NCI-H2196 treated with DMSO at 0.1 percent for 48 hours (cell line): ENCODE results near the gene LENEP.

Experiments used
- DNase-seq: peaks from one replicate; lab custom pipeline; 2025; ENCODE audit not compliant: unreplicated experiment; lab: John Stamatoyannopoulos, UW

The LENEP gene, protein sequence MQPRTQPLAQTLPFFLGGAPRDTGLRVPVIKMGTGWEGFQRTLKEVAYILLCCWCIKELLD

GRCh38 chr1:154993572-154994268 is at the start of gene LENEP:
Gene LENEP (plus strand): TSS chr1:154993586. CDS start chr1:154993608, 22 bp downstream.
- no peak for DNase-seq

- DNase-seq: peak; percentile 32
These were observed 49.6 kb upstream of the LENEP start for GRCh38 chr1:154943649-154944400.

DNA sequence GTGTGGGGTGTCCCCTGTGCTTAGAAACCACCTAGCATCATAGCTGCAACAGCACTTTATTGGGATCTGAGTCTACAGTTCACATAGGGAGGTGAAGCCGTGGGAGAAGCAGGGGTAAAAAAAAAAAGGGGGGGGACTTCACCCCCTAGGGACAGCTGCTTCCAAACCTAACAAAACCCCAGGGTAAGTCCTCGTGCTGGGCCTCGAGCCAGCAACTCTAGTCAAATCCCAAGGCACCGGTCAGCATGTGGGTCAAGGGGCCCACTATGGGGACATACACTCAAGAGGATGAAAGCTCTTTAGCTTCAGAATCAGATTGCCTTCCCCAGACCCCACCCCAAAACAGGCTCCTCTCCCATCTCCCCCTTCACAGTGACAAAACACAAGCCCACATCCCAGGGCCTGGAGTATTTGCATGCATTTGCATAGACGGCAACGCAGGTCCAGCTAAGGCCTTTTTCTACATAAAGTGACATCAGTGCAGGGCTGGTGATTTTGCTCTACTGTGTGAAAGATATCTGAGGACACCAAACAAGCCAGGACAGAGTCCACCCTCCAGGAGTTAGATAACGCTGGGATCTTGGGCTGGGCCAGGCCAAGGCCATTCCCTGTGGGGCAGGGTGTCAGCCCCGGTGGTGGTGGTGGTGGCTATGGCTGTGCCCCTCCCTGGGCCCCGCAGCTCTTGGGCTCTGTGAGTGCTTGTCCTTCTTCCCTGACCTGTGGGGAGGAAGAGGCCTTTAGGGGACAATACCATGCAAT is 48.8 kb upstream of the LENEP start:
- DNase-seq: no peak

DNA sequence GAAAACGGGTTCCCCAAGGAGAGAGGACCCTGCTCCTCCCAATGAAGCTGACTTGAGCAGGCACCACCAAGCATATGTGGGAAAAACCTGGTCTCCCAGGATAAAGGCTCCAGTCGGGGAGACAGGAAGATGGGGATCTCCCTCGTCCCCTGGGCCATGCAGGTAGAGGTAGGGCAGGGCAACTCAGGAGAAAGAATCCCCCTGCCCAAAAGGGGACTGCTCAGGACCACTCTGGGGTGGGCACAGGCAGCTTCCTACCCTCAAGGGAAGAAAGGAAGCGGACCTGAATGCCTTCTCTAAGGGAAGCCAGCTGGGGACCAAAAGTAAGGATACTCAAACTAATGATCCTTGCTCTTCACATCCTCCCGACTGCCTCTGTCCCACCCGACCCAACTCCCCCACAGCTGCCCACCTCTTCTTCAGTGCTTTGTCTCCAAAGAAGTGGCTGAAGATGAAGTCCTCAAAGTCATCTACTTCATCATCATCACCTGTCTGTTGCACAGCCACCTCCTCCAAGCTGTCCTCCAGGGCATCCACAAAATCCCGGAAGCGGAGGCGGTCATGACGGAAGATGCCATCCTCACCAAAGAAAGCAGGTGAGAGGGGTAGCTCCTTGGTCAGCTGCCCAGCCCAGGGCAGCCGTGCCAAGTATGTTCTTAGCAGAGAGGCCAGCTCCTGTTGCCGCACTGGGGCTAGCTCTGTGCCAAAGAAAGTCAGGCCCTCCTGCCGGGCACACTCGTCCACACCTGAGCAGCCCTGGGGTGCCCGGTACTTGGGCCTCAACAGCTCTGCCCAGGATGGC is 48.0 kb upstream of the LENEP start:
- DNase-seq: no peak

DNA sequence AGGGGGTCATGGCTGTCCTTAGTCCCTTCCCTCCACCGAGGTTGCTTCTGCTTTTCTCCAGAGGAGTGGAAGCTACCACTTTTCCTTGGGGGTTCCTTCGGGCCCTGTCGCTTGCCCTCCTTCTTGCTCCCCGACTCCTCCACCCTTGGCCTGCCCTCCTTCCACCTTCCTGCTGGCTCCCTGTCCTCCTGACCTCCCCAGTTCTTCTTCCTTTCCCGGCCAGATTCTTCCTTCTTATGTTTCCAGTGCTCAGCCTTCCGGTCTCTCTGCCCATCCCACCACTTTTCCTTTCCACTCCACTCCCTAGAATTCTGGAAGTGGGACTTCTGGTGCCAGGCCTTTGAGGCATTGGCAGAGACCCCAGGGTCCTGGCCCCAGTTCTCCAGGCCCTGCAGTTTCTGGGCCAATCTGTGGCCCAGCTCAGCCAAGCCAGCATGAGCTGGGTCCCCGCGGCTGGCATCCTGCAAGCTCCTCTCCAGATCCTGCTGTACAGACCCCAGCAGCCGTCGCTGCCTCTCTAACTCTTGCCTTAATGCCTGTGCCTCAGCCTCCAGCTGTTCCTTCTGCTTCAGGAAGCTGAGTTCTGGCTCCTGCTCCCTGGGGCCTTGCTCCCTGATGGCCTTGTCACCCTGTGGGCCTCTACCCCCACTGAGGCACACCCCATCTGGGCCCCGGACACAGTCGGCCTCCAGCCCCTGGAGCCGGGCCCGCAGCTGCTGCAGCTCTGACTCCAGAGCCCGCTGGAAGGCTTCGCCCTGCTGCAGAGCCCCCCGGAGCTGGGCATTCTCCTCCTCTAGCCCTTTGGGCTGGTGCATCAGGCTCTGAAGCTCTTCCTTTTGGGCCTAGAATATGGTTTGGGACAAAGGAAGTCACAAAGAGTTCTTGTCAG is 47.2 kb upstream of the LENEP start:
- no peak for DNase-seq

GRCh38 chr1:154948079-154948478 is 45.3 kb upstream of the LENEP start:
- no peak for DNase-seq

DNA sequence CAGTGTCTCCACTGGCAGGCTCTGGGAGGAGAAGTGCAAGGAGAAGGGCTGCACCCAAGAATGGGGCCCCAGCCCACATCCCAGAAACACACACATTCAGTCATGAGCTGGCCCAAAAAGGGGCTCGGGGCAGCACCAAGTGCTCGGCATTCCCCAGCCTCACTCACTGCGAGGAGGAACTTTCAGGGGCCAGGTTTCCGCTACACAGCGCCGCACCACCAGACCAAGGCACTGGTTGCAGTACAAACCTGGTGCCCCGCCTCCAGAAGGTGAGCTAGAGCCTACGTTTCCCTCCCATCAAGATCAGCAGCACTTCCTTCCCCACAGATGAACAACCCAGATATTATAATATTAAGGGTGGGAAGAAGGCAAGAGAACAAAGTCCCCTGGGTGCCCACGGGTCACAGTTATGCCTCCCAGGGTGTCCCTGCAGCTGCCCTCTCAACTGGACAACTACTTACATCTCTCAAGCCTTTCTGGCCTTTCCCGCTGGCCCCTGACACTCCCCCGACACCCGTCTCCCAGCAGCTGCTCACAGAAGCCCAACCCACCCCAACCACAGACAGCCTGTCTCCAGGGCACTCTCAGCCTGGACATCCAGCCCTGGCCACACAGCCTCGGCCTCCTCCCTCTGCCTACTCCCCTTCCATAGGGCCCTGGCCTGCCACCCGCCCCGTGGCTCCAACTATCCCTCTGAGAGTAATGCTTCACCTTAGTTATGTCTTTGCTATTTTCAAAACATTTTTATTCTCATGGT is 41.3 kb upstream of the LENEP start:
- no peak for DNase-seq

GRCh38 chr1:154952664-154953063 is 40.7 kb upstream of the LENEP start:
- DNase-seq: no peak

- DNase-seq: no peak
These were observed 39.8 kb upstream of the LENEP start for GRCh38 chr1:154953611-154954038.

DNA sequence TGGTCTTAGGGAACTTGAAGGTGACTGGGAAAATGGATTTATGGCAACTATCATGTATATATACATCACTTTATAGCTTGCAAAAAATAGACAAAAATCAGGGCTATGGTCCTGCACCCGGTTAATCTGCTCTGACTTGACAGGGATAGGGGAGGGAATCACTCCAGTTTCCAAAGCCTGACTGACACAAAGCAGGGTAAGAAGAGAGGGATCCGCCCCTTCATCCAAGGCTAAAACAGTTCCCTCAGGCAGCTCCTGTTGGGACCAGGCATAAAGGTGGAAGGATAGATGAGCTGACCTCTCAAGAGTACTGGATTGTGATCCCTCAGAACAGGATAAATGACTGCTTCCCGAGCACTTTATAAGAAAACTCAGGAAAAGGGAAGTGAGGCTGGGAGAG is 38.8 kb upstream of the LENEP start:
- DNase-seq: no peak

DNA sequence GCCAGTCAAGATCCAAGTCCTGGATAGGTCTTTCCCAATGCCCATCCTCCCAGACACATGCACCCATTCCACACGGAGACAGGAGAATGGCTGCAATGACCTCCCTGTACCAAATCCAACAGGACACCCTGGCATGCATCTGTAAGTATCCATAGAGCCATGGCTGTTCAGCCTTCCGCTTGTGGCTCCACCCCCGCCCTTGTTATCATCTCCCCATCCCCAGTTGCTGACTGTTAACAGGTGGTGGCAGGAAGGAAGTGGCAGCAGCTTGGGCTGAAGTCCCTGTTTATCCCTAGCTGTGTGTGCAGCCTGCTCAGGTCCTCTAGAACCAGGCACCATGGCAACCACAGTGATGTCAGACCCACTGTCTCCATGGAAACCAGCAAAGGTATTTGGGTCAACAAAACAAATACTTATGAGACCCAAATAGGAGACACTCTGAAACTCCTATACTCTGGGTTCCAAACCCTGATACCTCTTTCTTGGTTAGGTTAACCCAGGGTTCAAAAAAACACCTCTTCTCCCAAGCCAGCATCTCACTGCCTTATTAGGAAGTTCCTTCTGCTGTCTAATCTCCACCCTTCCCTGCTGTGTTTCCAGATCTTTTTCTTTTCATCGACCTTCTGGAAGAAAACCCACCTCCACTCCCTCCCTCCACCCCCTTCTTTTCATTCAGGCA is 38.2 kb upstream of the LENEP start:
- peak; percentile 90 for DNase-seq

GRCh38 chr1:154955718-154956543 is 37.5 kb upstream of the LENEP start, which contains the start of gene PBXIP1:
Gene PBXIP1 (minus strand): TSS chr1:154956099. CDS start chr1:154953721, 2,378 bp downstream.
- DNase-seq: peak; percentile 74

- DNase-seq: no peak
These were observed 36.8 kb upstream of the LENEP start for GRCh38 chr1:154956544-154956941.

GRCh38 chr1:154957091-154957657 is 36.2 kb upstream of the LENEP start:
- no peak for DNase-seq

DNA sequence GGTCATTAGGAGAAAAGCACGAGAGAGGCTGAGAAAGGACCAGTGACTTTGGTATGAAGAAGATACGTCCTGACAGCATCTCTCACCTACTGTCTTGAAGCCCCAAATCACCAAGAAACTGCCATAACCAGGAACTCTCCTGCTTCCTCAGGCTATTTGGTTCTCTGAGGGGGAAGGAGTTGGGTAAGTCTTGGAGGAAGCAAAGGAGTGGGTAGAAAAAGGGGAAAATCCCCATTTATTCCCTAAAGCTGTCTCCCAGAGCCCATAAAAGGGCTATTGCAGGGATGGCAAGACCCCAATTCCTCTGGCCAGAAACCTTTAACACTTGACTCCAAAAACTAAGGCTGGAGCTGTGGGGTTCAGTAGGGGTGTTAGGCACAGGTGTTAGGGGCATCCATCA is 35.4 kb upstream of the LENEP start:
- no peak for DNase-seq

- no peak for DNase-seq
These were observed 34.5 kb upstream of the LENEP start for GRCh38 chr1:154958681-154959425.

GRCh38 chr1:154959426-154959780 is 34.0 kb upstream of the LENEP start:
- no peak for DNase-seq
